Measurements from ENCODE around the gene CLDN24. TPM values are rescaled to one million over a fixed set of nuclear protein-coding genes. Genes with fewer than 3 reads are reported as not detected.

Gene CLDN24
- total RNA-seq, 1 donor from 2014 or later, result not detected

DNA sequence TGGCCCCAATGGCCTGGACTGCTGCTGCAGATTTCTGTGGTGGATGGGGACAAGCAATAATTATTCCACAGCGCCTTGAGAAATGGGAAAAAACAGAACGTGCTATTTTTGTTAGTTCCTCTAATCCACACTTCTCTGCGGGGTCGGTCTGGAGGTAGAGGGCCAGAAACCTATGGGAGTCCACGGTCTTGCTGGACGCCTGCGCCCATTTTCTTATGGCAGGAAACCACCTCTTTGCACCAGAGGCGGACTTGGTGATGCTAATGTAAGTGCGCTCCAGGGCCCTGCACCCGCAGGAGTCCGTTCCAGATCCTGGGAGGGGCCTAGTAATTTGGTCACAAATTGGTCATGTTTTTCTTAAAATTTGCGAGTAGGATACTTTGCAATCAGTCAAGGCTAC lies 25.9 kb upstream of the CLDN24 start:
- H3K9me3 ChIP-seq (ENCODE audit: control insufficient read depth in 3 of 3, low read length in 3 of 3), result no peaks in the 10 kb centered on the region
- no peaks in the 10 kb centered on the region for H3K36me3 ChIP-seq (ENCODE audit: control insufficient read depth in 3 of 3, insufficient read depth in 3 of 3, low read length in 3 of 3)
- no peak overlapping the region for H3K4me3 ChIP-seq (ENCODE audit: low read length in 3 of 3)
- no peak overlapping the region for H3K27ac ChIP-seq (ENCODE audit: low read depth, low read length)
- no peak overlapping the region for H3K9ac ChIP-seq (ENCODE audit: low read depth in 1 of 3, low read length in 3 of 3)
- H3K27me3 ChIP-seq (ENCODE audit: control insufficient read depth in 3 of 3, insufficient read depth in 3 of 3, low read length in 3 of 3), result peaks cover 5 to 17% (median 5%) of the 10 kb centered on the region in 3 donors
- H3K4me1 ChIP-seq (ENCODE audit: control insufficient read depth in 3 of 3, insufficient read depth in 3 of 3, low read length in 3 of 3), result no peaks in the 10 kb centered on the region

DNA sequence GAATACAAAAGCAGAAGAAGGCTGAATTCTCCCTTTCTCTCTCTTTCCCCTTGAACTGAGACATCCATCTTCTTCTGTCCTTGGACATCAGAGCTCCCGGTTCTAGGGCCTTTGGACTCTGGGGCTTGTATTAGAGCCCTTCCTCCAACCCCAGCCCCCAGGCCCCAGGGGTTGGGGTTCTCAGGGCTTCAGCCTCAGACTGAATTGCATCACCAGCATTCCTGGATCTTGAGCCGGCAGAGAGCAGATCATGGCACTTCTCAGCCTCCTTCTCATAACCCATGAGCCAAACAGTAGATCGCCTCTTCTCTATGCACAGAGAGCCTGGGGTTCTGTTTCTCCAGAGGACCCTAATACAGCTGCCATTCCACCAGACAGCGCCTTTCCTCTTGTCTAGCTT lies 25.3 kb upstream of the CLDN24 start:
- H3K36me3 ChIP-seq (ENCODE audit: control insufficient read depth in 3 of 3, insufficient read depth in 3 of 3, low read length in 3 of 3), result no peaks in the 10 kb centered on the region
- H3K27ac ChIP-seq (ENCODE audit: low read depth, low read length), result no peak overlapping the region
- no peak overlapping the region for H3K9ac ChIP-seq (ENCODE audit: low read depth in 1 of 3, low read length in 3 of 3)
- peaks cover 5 to 21% (median 5%) of the 10 kb centered on the region in 3 donors for H3K27me3 ChIP-seq (ENCODE audit: control insufficient read depth in 3 of 3, insufficient read depth in 3 of 3, low read length in 3 of 3)
- H3K9me3 ChIP-seq (ENCODE audit: control insufficient read depth in 3 of 3, low read length in 3 of 3), result no peaks in the 10 kb centered on the region
- H3K4me1 ChIP-seq (ENCODE audit: control insufficient read depth in 3 of 3, insufficient read depth in 3 of 3, low read length in 3 of 3), result no peaks in the 10 kb centered on the region
- H3K4me3 ChIP-seq (ENCODE audit: low read length in 3 of 3), result no peak overlapping the region

- Histone ChIP-seq H3K27me3 (ENCODE audit: control insufficient read depth in 3 of 3, insufficient read depth in 3 of 3, low read length in 3 of 3) (peaks cover 5 to 22% (median 5%) of the 10 kb centered on the region in 3 donors), H3K4me3 (ENCODE audit: low read length in 3 of 3) (no peak overlapping the region), H3K27ac (ENCODE audit: low read depth, low read length) (no peak overlapping the region), H3K4me1 (ENCODE audit: control insufficient read depth in 3 of 3, insufficient read depth in 3 of 3, low read length in 3 of 3) (no peaks in the 10 kb centered on the region), H3K9me3 (ENCODE audit: control insufficient read depth in 3 of 3, low read length in 3 of 3) (no peaks in the 10 kb centered on the region), H3K36me3 (ENCODE audit: control insufficient read depth in 3 of 3, insufficient read depth in 3 of 3, low read length in 3 of 3) (no peaks in the 10 kb centered on the region), H3K9ac (ENCODE audit: low read depth in 1 of 3, low read length in 3 of 3) (no peak overlapping the region)
Measured at GRCh38 chr4:183347146-183347545, 24.9 kb upstream of the CLDN24 start.

DNA sequence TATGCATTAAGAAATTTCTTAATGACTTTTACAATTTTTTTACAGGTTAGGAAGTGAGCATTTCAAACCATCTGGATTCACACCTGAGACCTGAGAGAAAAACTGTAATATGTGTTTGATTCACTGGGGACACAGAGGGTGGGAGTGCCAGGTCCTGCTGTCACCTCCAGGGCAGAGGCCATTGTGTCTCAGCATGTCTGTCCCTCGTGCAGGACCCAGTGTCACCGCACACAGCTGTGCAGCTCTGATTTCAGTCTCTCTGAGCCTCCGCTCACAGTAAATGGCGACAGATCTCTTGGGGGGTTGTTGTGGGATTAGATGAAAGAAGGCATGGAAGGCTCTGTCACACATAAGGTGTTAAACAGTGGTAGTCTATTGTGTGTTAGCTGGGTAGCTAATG lies 23.0 kb upstream of the CLDN24 start:
- H3K4me3 ChIP-seq (ENCODE audit: low read length in 3 of 3), result no peak overlapping the region
- no peak overlapping the region for H3K27ac ChIP-seq (ENCODE audit: low read depth, low read length)
- H3K36me3 ChIP-seq (ENCODE audit: control insufficient read depth in 3 of 3, insufficient read depth in 3 of 3, low read length in 3 of 3), result no peaks in the 10 kb centered on the region
- H3K4me1 ChIP-seq (ENCODE audit: control insufficient read depth in 3 of 3, insufficient read depth in 3 of 3, low read length in 3 of 3), result no peaks in the 10 kb centered on the region
- H3K9ac ChIP-seq (ENCODE audit: low read depth in 1 of 3, low read length in 3 of 3), result no peak overlapping the region
- H3K9me3 ChIP-seq (ENCODE audit: control insufficient read depth in 3 of 3, low read length in 3 of 3), result no peaks in the 10 kb centered on the region
- peaks cover 5 to 17% (median 5%) of the 10 kb centered on the region in 3 donors for H3K27me3 ChIP-seq (ENCODE audit: control insufficient read depth in 3 of 3, insufficient read depth in 3 of 3, low read length in 3 of 3)

DNA sequence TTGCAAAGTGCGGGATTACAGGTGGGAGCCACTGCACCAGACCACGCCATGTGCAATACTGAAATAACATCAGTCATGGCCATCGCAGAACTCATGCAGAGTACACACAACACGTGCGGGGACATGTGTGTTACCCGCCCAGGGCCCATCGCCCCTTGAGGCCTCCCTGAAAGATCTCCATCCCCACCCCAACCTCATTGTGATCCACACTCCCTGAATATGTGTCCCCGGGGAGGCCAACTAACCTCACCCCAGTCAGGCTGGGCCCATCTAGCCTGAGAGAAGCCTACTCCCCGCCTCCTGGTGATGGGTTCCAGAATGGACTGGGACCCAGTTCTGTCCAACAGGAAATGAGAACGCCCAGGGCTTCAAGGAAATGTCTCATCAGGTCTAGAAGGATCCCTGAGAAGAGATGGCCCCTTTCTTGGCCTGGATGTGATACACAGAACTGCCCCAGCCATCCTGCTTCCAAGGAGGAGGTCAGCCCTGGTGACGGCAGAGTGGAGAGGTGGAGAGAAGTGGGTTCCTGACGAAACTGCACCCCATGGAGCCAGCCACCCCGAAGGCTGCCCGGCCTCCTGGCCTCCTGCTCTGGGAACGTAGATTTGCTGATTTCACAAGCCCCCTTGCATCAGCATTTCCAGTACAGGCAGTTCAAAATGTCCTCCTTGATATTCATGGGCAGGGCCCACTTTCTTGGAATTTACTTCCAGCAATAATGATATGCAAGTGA lies 22.5 kb upstream of the CLDN24 start:
- Histone ChIP-seq H3K27me3 (ENCODE audit: control insufficient read depth in 3 of 3, insufficient read depth in 3 of 3, low read length in 3 of 3) (peaks cover 5 to 16% (median 5%) of the 10 kb centered on the region in 3 donors), H3K9ac (ENCODE audit: low read depth in 1 of 3, low read length in 3 of 3) (no peak overlapping the region), H3K9me3 (ENCODE audit: control insufficient read depth in 3 of 3, low read length in 3 of 3) (no peaks in the 10 kb centered on the region), H3K27ac (ENCODE audit: low read depth, low read length) (no peak overlapping the region), H3K4me3 (ENCODE audit: low read length in 3 of 3) (no peak overlapping the region), H3K4me1 (ENCODE audit: control insufficient read depth in 3 of 3, insufficient read depth in 3 of 3, low read length in 3 of 3) (no peaks in the 10 kb centered on the region), H3K36me3 (ENCODE audit: control insufficient read depth in 3 of 3, insufficient read depth in 3 of 3, low read length in 3 of 3) (no peaks in the 10 kb centered on the region)

GRCh38 chr4:183343730-183344129 lies 21.5 kb upstream of the CLDN24 start:
- Histone ChIP-seq H3K27ac (ENCODE audit: low read depth, low read length) (no peak overlapping the region), H3K9me3 (ENCODE audit: control insufficient read depth in 3 of 3, low read length in 3 of 3) (no peaks in the 10 kb centered on the region), H3K4me1 (ENCODE audit: control insufficient read depth in 3 of 3, insufficient read depth in 3 of 3, low read length in 3 of 3) (no peaks in the 10 kb centered on the region), H3K27me3 (ENCODE audit: control insufficient read depth in 3 of 3, insufficient read depth in 3 of 3, low read length in 3 of 3) (peaks cover 5 to 16% (median 5%) of the 10 kb centered on the region in 3 donors), H3K36me3 (ENCODE audit: control insufficient read depth in 3 of 3, insufficient read depth in 3 of 3, low read length in 3 of 3) (no peaks in the 10 kb centered on the region), H3K9ac (ENCODE audit: low read depth in 1 of 3, low read length in 3 of 3) (no peak overlapping the region), H3K4me3 (ENCODE audit: low read length in 3 of 3) (no peak overlapping the region)

GRCh38 chr4:183342541-183343533 lies 20.6 kb upstream of the CLDN24 start:
- no peaks in the 10 kb centered on the region for H3K36me3 ChIP-seq (ENCODE audit: control insufficient read depth in 3 of 3, insufficient read depth in 3 of 3, low read length in 3 of 3)
- no peaks in the 10 kb centered on the region for H3K4me1 ChIP-seq (ENCODE audit: control insufficient read depth in 3 of 3, insufficient read depth in 3 of 3, low read length in 3 of 3)
- H3K9ac ChIP-seq (ENCODE audit: low read depth in 1 of 3, low read length in 3 of 3), result no peak overlapping the region
- H3K27me3 ChIP-seq (ENCODE audit: control insufficient read depth in 3 of 3, insufficient read depth in 3 of 3, low read length in 3 of 3), result peaks cover 5 to 11% (median 5%) of the 10 kb centered on the region in 3 donors
- no peaks in the 10 kb centered on the region for H3K9me3 ChIP-seq (ENCODE audit: control insufficient read depth in 3 of 3, low read length in 3 of 3)
- H3K27ac ChIP-seq (ENCODE audit: low read depth, low read length), result no peak overlapping the region
- no peak overlapping the region for H3K4me3 ChIP-seq (ENCODE audit: low read length in 3 of 3)

- Histone ChIP-seq H3K27me3 (ENCODE audit: control insufficient read depth in 3 of 3, insufficient read depth in 3 of 3, low read length in 3 of 3) (peaks cover 0 to 3% (median 3%) of the 10 kb centered on the region in 3 donors), H3K4me1 (ENCODE audit: control insufficient read depth in 3 of 3, insufficient read depth in 3 of 3, low read length in 3 of 3) (no peaks in the 10 kb centered on the region), H3K9ac (ENCODE audit: low read depth in 1 of 3, low read length in 3 of 3) (no peak overlapping the region), H3K36me3 (ENCODE audit: control insufficient read depth in 3 of 3, insufficient read depth in 3 of 3, low read length in 3 of 3) (no peaks in the 10 kb centered on the region), H3K27ac (ENCODE audit: low read depth, low read length) (no peak overlapping the region), H3K4me3 (ENCODE audit: low read length in 3 of 3) (no peak overlapping the region), H3K9me3 (ENCODE audit: control insufficient read depth in 3 of 3, low read length in 3 of 3) (no peaks in the 10 kb centered on the region)
Measured at GRCh38 chr4:183337833-183338232, 15.6 kb upstream of the CLDN24 start.

GRCh38 chr4:183337349-183337748 lies 15.1 kb upstream of the CLDN24 start:
- Histone ChIP-seq H3K9me3 (ENCODE audit: control insufficient read depth in 3 of 3, low read length in 3 of 3) (no peaks in the 10 kb centered on the region), H3K36me3 (ENCODE audit: control insufficient read depth in 3 of 3, insufficient read depth in 3 of 3, low read length in 3 of 3) (no peaks in the 10 kb centered on the region), H3K27me3 (ENCODE audit: control insufficient read depth in 3 of 3, insufficient read depth in 3 of 3, low read length in 3 of 3) (peaks cover 0 to 3% (median 0%) of the 10 kb centered on the region in 3 donors), H3K27ac (ENCODE audit: low read depth, low read length) (no peak overlapping the region), H3K4me1 (ENCODE audit: control insufficient read depth in 3 of 3, insufficient read depth in 3 of 3, low read length in 3 of 3) (no peaks in the 10 kb centered on the region), H3K9ac (ENCODE audit: low read depth in 1 of 3, low read length in 3 of 3) (no peak overlapping the region), H3K4me3 (ENCODE audit: low read length in 3 of 3) (no peak overlapping the region)
